Hematopoietic multipotent progenitor cell treated with erythropoietin and hydrocortisone succinate and interleukin-3 and kit ligand, for 8 days (in vitro differentiated cells): ENCODE results near the gene CEP41.

ENCODE experiments used
- DNase-seq: peaks from one replicate; pipeline ENCODE4 v3.0.0-alpha.2; 2015

Gene CEP41

GRCh38 chr7:130346177-130346905, 94.5 kb downstream of the CEP41 start:
- no peak for DNase-seq

GRCh38 chr7:130345725-130346124, 95.1 kb downstream of the CEP41 start:
- no peak for DNase-seq

GRCh38 chr7:130345136-130345535, 95.7 kb downstream of the CEP41 start:
- no peak for DNase-seq

GRCh38 chr7:130344271-130344866, 96.4 kb downstream of the CEP41 start, which contains the start of gene CPA5:
CPA5 (plus strand) TSS chr7:130344816; CDS start chr7:130346486, 1,670 bp downstream.
- DNase-seq: no peak
